PC-3 (cell line): ENCODE measurements around the gene ARHGAP6. TPM values are rescaled to one million over a fixed set of nuclear protein-coding genes. Genes with fewer than 3 reads are reported as not detected.
"Not testable (repeated sequence)": the region's sequence is repeated elsewhere in the genome, so short reads cannot be mapped to it uniquely, and the experiment has no call there.

Experiments used
- ATAC-seq: fragments of 200-7000 bp; cut with Tn5 transposase; 2 replicates; pipeline ENCODE4 v1.9.1; 2020; ENCODE audit warnings: mild to moderate bottlenecking, moderate library complexity
- BruUV-seq: library from RNA; stranded (reverse); fragments of 400-500 nt; replicated peaks from 2 replicates; lab custom pipeline; 2021; lab: Mats Ljungman, UMichigan
- CTCF ChIA-PET: fragments of 300-600 bp; sonication (Branson Sonifier 250); formaldehyde crosslinking; loops from one replicate; lab custom pipeline; 2022; ENCODE audit warnings: antibody characterized with exemption; lab: Charles Lee
- POLR2A ChIA-PET: fragments of 300-600 bp; sonication (Branson Sonifier 250); formaldehyde crosslinking; loops from one replicate; lab custom pipeline; 2022; ENCODE audit warnings: antibody characterized with exemption; ENCODE audit not compliant: unreplicated experiment; lab: Charles Lee
- DNase-seq: peaks from one replicate; pipeline ENCODE4 v3.0.0-alpha.2; 2015
- H2AFZ ChIP-seq: fragments of 300-600 bp; sonication (generic); 2 replicates; pipeline ENCODE4 v1.6.0; 2016; ENCODE audit warnings: antibody characterized with exemption, low read length
- H3F3A ChIP-seq: fragments of 300-600 bp; sonication (generic); one replicate; pipeline ENCODE4 v1.6.0; 2017; ENCODE audit warnings: antibody characterized with exemption, low read length, control low read depth, mild to moderate bottlenecking; ENCODE audit not compliant: unreplicated experiment
- H3K27ac ChIP-seq: fragments of 300-600 bp; sonication (generic); 2 replicates; pipeline ENCODE4 v1.5.1; 2016; ENCODE audit warnings: mild to moderate bottlenecking, low read length
- H3K27me3 ChIP-seq: fragments of 300-600 bp; sonication (generic); 2 replicates; pipeline ENCODE4 v1.6.1; 2016; ENCODE audit warnings: low read length, mixed read lengths
- H3K36me3 ChIP-seq: fragments of 300-600 bp; sonication (generic); 2 replicates; pipeline ENCODE4 v1.6.1; 2016; ENCODE audit warnings: low read depth, mixed run types, low read length, mixed read lengths
- H3K4me1 ChIP-seq: fragments of 300-600 bp; sonication (generic); 2 replicates; pipeline ENCODE4 v1.5.1; 2016; ENCODE audit warnings: low read length; ENCODE audit not compliant: insufficient read depth
- H3K4me2 ChIP-seq: fragments of 300-600 bp; sonication (generic); 2 replicates; pipeline ENCODE4 v1.6.0; 2016; ENCODE audit warnings: low read length
- H3K4me3 ChIP-seq: fragments of 300-600 bp; sonication (generic); 2 replicates; pipeline ENCODE4 v1.5.1; 2016; ENCODE audit warnings: mild to moderate bottlenecking, low read length, mixed read lengths
- H3K79me2 ChIP-seq: fragments of 300-600 bp; sonication (generic); 2 replicates; pipeline ENCODE4 v1.6.1; 2017; ENCODE audit warnings: low read length, mixed read lengths
- H3K9ac ChIP-seq: fragments of 300-600 bp; sonication (generic); 2 replicates; pipeline ENCODE4 v1.6.0; 2016; ENCODE audit warnings: mild to moderate bottlenecking, low read length
- H3K9me2 ChIP-seq: fragments of 300-600 bp; sonication (generic); replicated peaks from 2 replicates; pipeline ENCODE4 v1.6.1; 2016; ENCODE audit warnings: mixed run types, low read length, mixed read lengths
- H3K9me3 ChIP-seq: fragments of 300-600 bp; sonication (generic); 2 replicates; pipeline ENCODE4 v1.6.1; 2016; ENCODE audit warnings: low read length, mixed read lengths
- H4K20me1 ChIP-seq: fragments of 300-600 bp; sonication (generic); 2 replicates; pipeline ENCODE4 v1.6.1; 2016; ENCODE audit warnings: low read length, mixed read lengths
- CTCF ChIP-seq: fragments of 300-600 bp; sonication (generic); conservative IDR thresholded peaks from 2 replicates; pipeline ENCODE4 v1.5.1; 2017; ENCODE audit warnings: antibody characterized with exemption, low read depth, mild to moderate bottlenecking, low read length
- EZH2 ChIP-seq: fragments of 300-600 bp; sonication (generic); IDR thresholded peaks from one replicate; pipeline ENCODE4 v1.6.1; 2017; ENCODE audit warnings: antibody characterized with exemption, mild to moderate bottlenecking, low read length; ENCODE audit not compliant: unreplicated experiment
- EZH2phosphoT487 ChIP-seq: fragments of 300-600 bp; sonication (generic); IDR thresholded peaks from 2 replicates; pipeline ENCODE4 v1.6.1; 2018; ENCODE audit warnings: mild to moderate bottlenecking, antibody characterized with exemption, low read length, borderline replicate concordance
- intact Hi-C: fragments of 100-400 bp; cut with micrococcal nuclease; formaldehyde crosslinking; loops from 2 replicates; pipeline ENCODE4 v1.9.0; 2023
- total RNA-seq: library from RNA; depleted of rRNA; stranded (reverse); fragments of >200 nt; gene quantifications from 2 replicates; pipeline ENCODE4 v1.2.3, GENCODE V29; 2014

ARHGAP6 gene
- total RNA-seq, 1 experiment from 2014 or later = 2.8 TPM

- H3K4me2 ChIP-seq = no peak overlapping the region
- no peak overlapping the region for H3K9ac ChIP-seq
- H3K4me3 ChIP-seq = no peak overlapping the region
- POLR2A ChIA-PET = no interaction called here
- peaks cover 3% of the 10 kb centered on the region for H3K4me1 ChIP-seq
- no peaks in the 10 kb centered on the region for H4K20me1 ChIP-seq
- no peaks in the 10 kb centered on the region for H3K79me2 ChIP-seq
- CTCF ChIA-PET = no interaction called here
- no peak overlapping the region for H2AFZ ChIP-seq
- TF ChIP-seq EZH2phosphoT487 (no peak), CTCF (no peak), EZH2 (no peak)
- no peaks in the 10 kb centered on the region for H3F3A ChIP-seq
- H3K36me3 ChIP-seq = no peaks in the 10 kb centered on the region
- ATAC-seq (no peak), DNase-seq (no peak)
- H3K9me2 ChIP-seq = no peaks in the 10 kb centered on the region
- no peaks in the 10 kb centered on the region for H3K27me3 ChIP-seq
- no peak overlapping the region for H3K27ac ChIP-seq
- intact Hi-C loops = no loop called here
- H3K9me3 ChIP-seq = no peaks in the 10 kb centered on the region
- no TSS peak for BruUV-seq
Measured at GRCh38 chrX:11585174-11585573, 80.5 kb downstream of the ARHGAP6 start.

- BruUV-seq = no TSS peak
- Histone ChIP-seq H3K36me3 (no peaks in the 10 kb centered on the region), H3K9me3 (no peaks in the 10 kb centered on the region), H3F3A (no peaks in the 10 kb centered on the region), H2AFZ (no peak overlapping the region), H3K4me2 (no peak overlapping the region), H3K9ac (no peak overlapping the region), H3K9me2 (no peaks in the 10 kb centered on the region), H3K27ac (no peak overlapping the region), H3K27me3 (no peaks in the 10 kb centered on the region), H3K79me2 (no peaks in the 10 kb centered on the region), H3K4me3 (no peak overlapping the region), H4K20me1 (no peaks in the 10 kb centered on the region), H3K4me1 (peaks cover 10% of the 10 kb centered on the region)
- ATAC-seq (no peak), DNase-seq (no peak)
- ChIA-PET POLR2A (no interaction called here), CTCF (no interaction called here)
- intact Hi-C loops = no loop called here
- TF ChIP-seq CTCF = no peak
- TF ChIP-seq EZH2 = no peak
- no peak for TF ChIP-seq EZH2phosphoT487
Measured at GRCh38 chrX:11580789-11581188, 84.9 kb downstream of the ARHGAP6 start.

GRCh38 chrX:11579636-11580600 is 85.8 kb downstream of the ARHGAP6 start:
- DNase-seq (peak; percentile 46), ATAC-seq (peak; percentile 38; the same call in 1 of the 2 replicates)
- Histone ChIP-seq H3K27ac (no peak overlapping the region), H3K79me2 (no peaks in the 10 kb centered on the region), H3K4me3 (no peak overlapping the region), H3K36me3 (no peaks in the 10 kb centered on the region), H3K9ac (no peak overlapping the region), H2AFZ (0 out of 2 replicates have a peak overlapping the region, but pooled peaks have one; percentile 42), H3K9me2 (no peaks in the 10 kb centered on the region), H3K4me1 (peaks cover 10% of the 10 kb centered on the region), H3F3A (no peaks in the 10 kb centered on the region), H3K9me3 (no peaks in the 10 kb centered on the region), H3K27me3 (no peaks in the 10 kb centered on the region), H4K20me1 (no peaks in the 10 kb centered on the region), H3K4me2 (peak overlapping the region; percentile 56)
- POLR2A ChIA-PET = interaction anchor here (0.6 kb wide), 1 partner anchor 435 kb away, joined by 3 read pairs; no protein-coding TSS in a partner anchor
- TF ChIP-seq EZH2phosphoT487 (no peak), EZH2 (no peak), CTCF (no peak)
- intact Hi-C loops = no loop called here
- no TSS peak for BruUV-seq
- CTCF ChIA-PET = no interaction called here

- BruUV-seq, H2AFZ ChIP-seq, H3K4me2 ChIP-seq, H3K4me3 ChIP-seq, DNase-seq, H3F3A ChIP-seq, H3K79me2 ChIP-seq, H3K27me3 ChIP-seq, H3K9me3 ChIP-seq, H3K27ac ChIP-seq, POLR2A ChIA-PET, H3K9ac ChIP-seq, H3K9me2 ChIP-seq, ATAC-seq, intact Hi-C loops, CTCF ChIA-PET, H3K36me3 ChIP-seq, H4K20me1 ChIP-seq: not testable (repeated sequence)
- peaks cover 10% of the 10 kb centered on the region for H3K4me1 ChIP-seq
Measured at GRCh38 chrX:11578301-11578700, 87.4 kb downstream of the ARHGAP6 start.
